Fibroblast of pulmonary artery (primary cell): ENCODE results near the gene CLIC6.

Experiments used
- DNase-seq: peaks from one replicate; pipeline ENCODE4 v3.0.0-alpha.2; 2010; ENCODE audit warnings: low read depth
- H3K4me3 ChIP-seq: replicated peaks from 2 replicates; pipeline ENCODE4 v1.5.1; 2011; ENCODE audit warnings: low read depth, mild to moderate bottlenecking, control low read depth, low read length, moderate library complexity
- TF ChIP-seq, protein P1 (sequence below): IDR thresholded peaks from 2 replicates; pipeline ENCODE4 v1.5.1; 2011; ENCODE audit warnings: mild to moderate bottlenecking, control low read depth, low read length, inconsistent platforms; ENCODE audit errors: missing control alignments

CLIC6 gene

DNA sequence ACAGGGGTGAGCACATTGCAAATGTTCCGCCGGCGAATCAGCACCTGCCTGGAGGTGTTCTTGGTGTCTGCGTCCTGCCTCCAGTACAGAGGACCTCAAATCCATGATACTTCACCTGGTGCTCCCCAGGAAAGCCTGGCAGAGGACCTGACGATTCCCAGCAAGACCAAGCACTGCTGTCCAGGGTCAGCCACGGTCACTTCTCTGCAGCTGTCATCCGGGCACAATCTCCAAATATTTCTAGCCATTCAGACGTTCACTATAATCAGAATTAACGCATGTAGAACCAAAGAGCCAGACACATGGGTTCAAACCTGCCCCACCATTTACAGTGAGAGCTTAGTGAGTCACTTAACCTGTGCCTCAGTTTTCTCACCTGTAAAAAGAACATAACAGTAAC is 74.5 kb downstream of the CLIC6 start:
- TF ChIP-seq, protein P1, sequence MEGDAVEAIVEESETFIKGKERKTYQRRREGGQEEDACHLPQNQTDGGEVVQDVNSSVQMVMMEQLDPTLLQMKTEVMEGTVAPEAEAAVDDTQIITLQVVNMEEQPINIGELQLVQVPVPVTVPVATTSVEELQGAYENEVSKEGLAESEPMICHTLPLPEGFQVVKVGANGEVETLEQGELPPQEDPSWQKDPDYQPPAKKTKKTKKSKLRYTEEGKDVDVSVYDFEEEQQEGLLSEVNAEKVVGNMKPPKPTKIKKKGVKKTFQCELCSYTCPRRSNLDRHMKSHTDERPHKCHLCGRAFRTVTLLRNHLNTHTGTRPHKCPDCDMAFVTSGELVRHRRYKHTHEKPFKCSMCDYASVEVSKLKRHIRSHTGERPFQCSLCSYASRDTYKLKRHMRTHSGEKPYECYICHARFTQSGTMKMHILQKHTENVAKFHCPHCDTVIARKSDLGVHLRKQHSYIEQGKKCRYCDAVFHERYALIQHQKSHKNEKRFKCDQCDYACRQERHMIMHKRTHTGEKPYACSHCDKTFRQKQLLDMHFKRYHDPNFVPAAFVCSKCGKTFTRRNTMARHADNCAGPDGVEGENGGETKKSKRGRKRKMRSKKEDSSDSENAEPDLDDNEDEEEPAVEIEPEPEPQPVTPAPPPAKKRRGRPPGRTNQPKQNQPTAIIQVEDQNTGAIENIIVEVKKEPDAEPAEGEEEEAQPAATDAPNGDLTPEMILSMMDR, result no peak

DNA sequence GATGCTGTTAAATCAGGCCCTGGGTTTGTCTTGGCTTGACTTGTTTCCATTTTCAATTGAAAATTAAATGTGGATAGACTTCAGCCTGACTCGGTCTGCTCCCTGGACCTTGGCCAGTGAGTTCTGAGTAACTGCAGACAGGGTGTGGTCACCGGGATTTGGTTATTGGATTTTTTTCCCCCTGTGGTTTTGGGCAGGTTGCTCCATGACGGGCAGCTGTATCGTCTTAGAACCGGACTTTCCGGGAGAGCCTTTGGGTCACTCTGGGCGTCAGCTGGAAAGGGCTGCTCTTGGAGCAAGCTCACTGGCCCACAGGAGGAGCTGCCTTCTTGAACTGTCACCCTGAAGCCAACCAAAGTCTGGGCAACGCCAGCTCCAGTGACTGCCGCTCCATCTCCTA is 75.0 kb downstream of the CLIC6 start:
- peak; percentile 36 for DNase-seq
- no peak overlapping the region for H3K4me3 ChIP-seq
- TF ChIP-seq, protein P1, result no peak

More for the DNA sequence above, 74.5 kb downstream of the CLIC6 start:
- no peak for DNase-seq
- H3K4me3 ChIP-seq, result no peak overlapping the region

DNA sequence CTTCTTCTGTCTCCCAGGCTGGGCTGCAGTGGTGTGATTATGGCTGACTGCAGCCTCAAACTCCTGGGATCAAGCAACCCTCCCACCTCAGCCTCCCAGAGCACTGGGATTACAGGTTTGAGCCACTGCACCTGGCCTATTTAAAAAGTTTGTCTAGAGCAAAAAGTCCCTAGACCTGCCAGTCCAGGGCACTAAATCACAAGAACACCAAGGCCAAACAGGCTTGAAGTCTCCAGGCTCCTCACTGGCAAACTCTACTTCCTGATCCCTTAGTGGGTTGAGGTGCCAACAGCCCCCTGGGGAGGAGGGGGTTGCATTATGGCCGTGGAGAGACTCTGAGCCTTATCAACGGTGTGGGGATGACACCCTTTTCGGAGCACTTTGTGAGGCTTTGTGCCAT is 76.0 kb downstream of the CLIC6 start:
- TF ChIP-seq, protein P1, result no peak
- H3K4me3 ChIP-seq, result no peak overlapping the region
- no peak for DNase-seq

GRCh38 chr21:34745557-34746255 is 76.9 kb downstream of the CLIC6 start:
- peak overlapping the region; percentile 24 for H3K4me3 ChIP-seq
- TF ChIP-seq, protein P1, result peak; percentile 90
- peak; percentile 89 for DNase-seq

GRCh38 chr21:34748862-34749261 is 80.1 kb downstream of the CLIC6 start:
- TF ChIP-seq, protein P1, result no peak
- no peak overlapping the region for H3K4me3 ChIP-seq
- DNase-seq, result no peak

GRCh38 chr21:34754690-34755647 is 86.2 kb downstream of the CLIC6 start:
- no peak for DNase-seq
- no peak overlapping the region for H3K4me3 ChIP-seq
- TF ChIP-seq, protein P1, result no peak
